CD4-positive, alpha-beta T cell (primary cell): ENCODE results near the gene ZMYND11. TPM values are rescaled to one million over a fixed set of nuclear protein-coding genes. Genes with fewer than 3 reads are reported as not detected.

Experiments
- ATAC-seq: fragments of 200-7000 bp; cut with Tn5 transposase; one replicate; pipeline ENCODE4 v1.10.0; 2022; ENCODE audit warnings: mild to moderate bottlenecking; ENCODE audit not compliant: poor library complexity
- CTCF ChIA-PET: fragments of 350-600 bp; sonication (Branson Sonifier 250); formaldehyde crosslinking; loops from one replicate; lab custom pipeline; 2021; ENCODE audit warnings: antibody characterized with exemption, inconsistent platforms; lab: Charles Lee
- POLR2A ChIA-PET: fragments of 350-600 bp; sonication (Branson Sonifier 250); formaldehyde crosslinking; loops from one replicate; lab custom pipeline; 2021; ENCODE audit warnings: antibody characterized with exemption, inconsistent platforms; lab: Charles Lee
- DNase-seq, 14 experiments: peaks; one replicate each; pipeline ENCODE4 v3.0.0-alpha.2; 2013 to 2020; ENCODE audit warnings: mixed read lengths in 2 of 14
- H3K27ac ChIP-seq, 2 donors: one replicate each; pipeline versions ENCODE4 v1.5.1 to v1.7.0; 2013; ENCODE audit warnings: low read length in 2 of 2, low read depth in 1 of 2, mild to moderate bottlenecking in 1 of 2
- H3K27me3 ChIP-seq, 2 experiments: 1 replicate in 1 of 2; 2 replicates in 1 of 2; pipeline versions ENCODE4 v1.6.1 to v1.7.0; 2013; ENCODE audit warnings: low read length in 2 of 2, control low read depth in 1 of 2, mild to moderate bottlenecking in 1 of 2, moderate library complexity in 1 of 2; ENCODE audit not compliant: insufficient read depth in 2 of 2, control insufficient read depth in 1 of 2
- H3K36me3 ChIP-seq: one replicate; pipeline ENCODE4 v1.6.1; 2013; ENCODE audit warnings: low read length, control low read depth; ENCODE audit not compliant: insufficient read depth
- H3K4me1 ChIP-seq: one replicate; pipeline ENCODE4 v1.6.1; 2013; ENCODE audit warnings: low read length, control low read depth; ENCODE audit not compliant: insufficient read depth
- H3K4me3 ChIP-seq: one replicate; pipeline ENCODE4 v1.5.1; 2013; ENCODE audit warnings: mild to moderate bottlenecking, low read length, moderate library complexity
- H3K9me3 ChIP-seq, 2 experiments: 1 replicate in 1 of 2; 2 replicates in 1 of 2; pipeline versions ENCODE4 v1.6.1 to v1.7.0; 2013; ENCODE audit warnings: low read length in 2 of 2, mild to moderate bottlenecking in 2 of 2, control low read depth in 1 of 2, moderate library complexity in 1 of 2; ENCODE audit not compliant: control insufficient read depth in 1 of 2, insufficient read depth in 1 of 2
- H3K27ac Mint-ChIP-seq: one replicate; pipeline ENCODE4 v1.8.0; 2020; ENCODE audit warnings: mixed read lengths
- H3K27me3 Mint-ChIP-seq: one replicate; pipeline ENCODE4 v1.8.0; 2021; ENCODE audit warnings: mixed read lengths
- H3K36me3 Mint-ChIP-seq: one replicate; pipeline ENCODE4 v1.8.0; 2021; ENCODE audit warnings: low read depth, mixed read lengths
- H3K4me1 Mint-ChIP-seq: one replicate; pipeline ENCODE4 v1.8.0; 2021; ENCODE audit warnings: low read depth, mixed read lengths
- H3K4me3 Mint-ChIP-seq: one replicate; pipeline ENCODE4 v1.8.0; 2020; ENCODE audit warnings: mild to moderate bottlenecking, mixed read lengths
- H3K9me3 Mint-ChIP-seq: one replicate; pipeline ENCODE4 v1.8.0; 2020; ENCODE audit warnings: mixed read lengths
- CTCF ChIP-seq: fragments of 200-600 bp; IDR thresholded peaks from one replicate; pipeline ENCODE4 v1.8.0; 2022; ENCODE audit warnings: antibody characterized with exemption, mild to moderate bottlenecking
- intact Hi-C, 2 experiments: fragments of 100-400 bp; cut with DNase I in 1 of 2; cut with micrococcal nuclease in 1 of 2; formaldehyde crosslinking; loops; one replicate each; pipeline versions ENCODE4 v1.15.1 to v1.9.0; 2023 to 2025; cut with DNase I, micrococcal nuclease
- total RNA-seq, 174 experiments: library from RNA in 2 of 174; stranded (reverse) in 2 of 174; gene quantifications; one replicate each; pipeline ENCODE4 v1.2.3 and lab custom pipeline; 2021 to 2026

The ZMYND11 gene
- total RNA-seq, 2 experiments from 2014 or later, result 19.9 to 22.2 TPM

DNA sequence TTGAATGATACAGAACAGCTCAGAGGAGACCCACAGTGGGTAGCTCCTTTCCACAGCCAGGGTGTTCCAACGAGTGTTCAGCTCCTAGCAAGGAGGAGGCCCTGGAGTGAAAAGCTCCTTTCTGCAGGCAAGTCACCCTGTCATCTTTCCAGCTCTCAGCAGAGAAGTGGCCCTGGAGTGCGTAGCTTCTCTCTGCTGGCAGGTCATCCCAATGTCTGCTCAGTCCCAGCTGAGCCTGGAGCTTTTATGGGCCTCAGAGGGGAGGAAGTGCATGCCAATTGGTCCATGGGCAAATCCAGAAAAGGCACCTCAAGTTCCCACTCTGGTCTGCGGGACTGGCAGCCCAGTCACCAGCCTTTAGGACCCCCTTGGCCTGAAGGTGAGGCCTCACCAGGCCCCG is 30.8 kb upstream of the ZMYND11 start:
- POLR2A ChIA-PET, result no interaction called here
- Histone ChIP-seq H3K27me3 (no peaks in the 10 kb centered on the region), H3K36me3 (no peaks in the 10 kb centered on the region), H3K4me1 (no peaks in the 10 kb centered on the region), H3K4me3 (no peak overlapping the region), H3K9me3 (peaks cover 0 to 12% of the 10 kb centered on the region in 2 experiments), H3K27ac (no peak overlapping the region)
- DNase-seq (no peak), ATAC-seq (no peak)
- CTCF ChIA-PET, result no interaction called here
- Mint-ChIP-seq H3K9me3 (no peaks in the 10 kb centered on the region), H3K27ac (no peak overlapping the region), H3K36me3 (no peaks in the 10 kb centered on the region), H3K4me1 (no peaks in the 10 kb centered on the region), H3K4me3 (no peak overlapping the region), H3K27me3 (no peaks in the 10 kb centered on the region)
- no peak for TF ChIP-seq CTCF
- intact Hi-C loops, result no loop called here

- Mint-ChIP-seq H3K27me3 (no peaks in the 10 kb centered on the region), H3K4me3 (no peak overlapping the region), H3K9me3 (no peaks in the 10 kb centered on the region), H3K36me3 (no peaks in the 10 kb centered on the region), H3K27ac (no peak overlapping the region), H3K4me1 (no peaks in the 10 kb centered on the region)
- Histone ChIP-seq H3K36me3 (no peaks in the 10 kb centered on the region), H3K9me3 (peaks cover 0 to 12% of the 10 kb centered on the region in 2 experiments), H3K4me1 (no peaks in the 10 kb centered on the region), H3K27ac (no peak overlapping the region), H3K27me3 (no peaks in the 10 kb centered on the region), H3K4me3 (no peak overlapping the region)
- no peak for DNase-seq
- ChIA-PET CTCF (no interaction called here), POLR2A (no interaction called here)
- TF ChIP-seq CTCF, result no peak
- no peak for ATAC-seq
- intact Hi-C loops, result no loop called here
Observed at GRCh38 chr10:104862-105565, 30.2 kb upstream of the ZMYND11 start.

DNA sequence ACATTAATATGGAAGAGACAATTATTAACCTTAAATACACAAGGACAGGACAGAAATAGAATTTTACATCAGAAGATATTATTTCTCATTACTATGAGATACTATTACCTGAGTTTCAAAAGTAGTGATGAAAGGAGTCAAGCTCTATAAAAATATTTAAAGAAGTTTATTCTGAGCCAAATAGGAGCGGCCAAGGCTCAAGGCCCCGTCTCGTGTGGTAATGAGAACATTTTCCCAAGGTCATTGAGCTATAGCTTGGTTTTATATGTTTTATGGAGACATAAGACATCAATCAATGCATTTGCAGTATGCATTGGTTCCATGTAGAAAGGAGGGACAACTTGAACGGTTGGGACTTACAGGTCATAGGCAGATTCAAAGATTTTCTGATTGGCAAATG is 29.4 kb upstream of the ZMYND11 start:
- Histone ChIP-seq H3K36me3 (no peaks in the 10 kb centered on the region), H3K27me3 (no peaks in the 10 kb centered on the region), H3K4me1 (no peaks in the 10 kb centered on the region), H3K4me3 (no peak overlapping the region), H3K27ac (no peak overlapping the region), H3K9me3 (peaks cover 0 to 12% of the 10 kb centered on the region in 2 experiments)
- no peak overlapping the region for H3K4me3 Mint-ChIP-seq
- H3K27me3 Mint-ChIP-seq, result no peaks in the 10 kb centered on the region
- no peaks in the 10 kb centered on the region for H3K4me1 Mint-ChIP-seq
- ATAC-seq (no peak), DNase-seq (no peak)
- no peak overlapping the region for H3K27ac Mint-ChIP-seq
- H3K9me3 Mint-ChIP-seq, result no peaks in the 10 kb centered on the region
- no peak for TF ChIP-seq CTCF
- H3K36me3 Mint-ChIP-seq, result no peaks in the 10 kb centered on the region
- ChIA-PET POLR2A (no interaction called here), CTCF (no interaction called here)
- intact Hi-C loops, result no loop called here
